SU-DHL-6 (cell line): Measurements from ENCODE around the gene SLC9A3.

Experiments used
- CTCF ChIP-seq: fragments of 200-600 bp; sonication (generic); IDR thresholded peaks from one replicate; pipeline ENCODE4 v1.5.1; 2017; ENCODE audit warnings: antibody characterized with exemption, mild to moderate bottlenecking, low read length, moderate library complexity; ENCODE audit not compliant: insufficient read depth, poor library complexity, severe bottlenecking
- EZH2phosphoT487 ChIP-seq: fragments of 200-600 bp; sonication (generic), shearing (Covaris generic); conservative IDR thresholded peaks from 2 replicates; pipeline ENCODE4 v1.6.1; 2018; ENCODE audit warnings: mild to moderate bottlenecking, antibody characterized with exemption, low read length, moderate library complexity, mixed read lengths

- TF ChIP-seq CTCF (no peak), EZH2phosphoT487 (no peak)
These were observed 81.7 kb downstream of the SLC9A3 start, which contains the start of gene EXOC3 for GRCh38 chr5:442335-443238.
